ENCODE measurements around the gene MEIKIN. TPM values are rescaled to one million over a fixed set of nuclear protein-coding genes. Genes with fewer than 3 reads are reported as not detected.

Gene MEIKIN
- total and polyA plus RNA-seq, 2 of the 8 experiments (the other 6 are each of a cell fraction or from before 2014, with no cell fraction given) = not detected

- no peak for TF ChIP-seq TBP (IDR thresholded peaks at IDR 0.05; ENCODE audit: low read depth, low read length)
- TF ChIP-seq SAP30 (IDR thresholded peaks at IDR 0.05; ENCODE audit: insufficient read depth, insufficient replicate concordance, low read length) = no peak
- no peak for TF ChIP-seq E2F6 (IDR thresholded peaks at IDR 0.05)
- no peak for TF ChIP-seq POLR2A (IDR thresholded peaks at IDR 0.05; ENCODE audit: control extremely low read depth in 1 of 2, low read depth in 2 of 2, low read length in 2 of 2)
Measured at GRCh38 chr5:131855452-131855851, 90.0 kb downstream of the MEIKIN start (continued).
